ENCODE results near the gene ITIH3.
A peak's percentile ranks its signal among the peaks of the same experiment; 100 is the strongest.

Gene ITIH3

GRCh38 chr3:52844290-52844975 lies 49.8 kb downstream of the ITIH3 start:
- DNase-seq (ENCODE audit: low spot score) = no peak
- FAIRE-seq = no peak

- DNase-seq (ENCODE audit: low spot score) = no peak
- FAIRE-seq = no peak
These were observed 50.6 kb downstream of the ITIH3 start for GRCh38 chr3:52845157-52845556.

GRCh38 chr3:52845691-52846431 lies 51.3 kb downstream of the ITIH3 start:
- DNase-seq (ENCODE audit: low spot score) = no peak
- FAIRE-seq = no peak

GRCh38 chr3:52846432-52846965 lies 51.9 kb downstream of the ITIH3 start:
- FAIRE-seq (no peak), DNase-seq (ENCODE audit: low spot score) (no peak)

GRCh38 chr3:52847241-52847640 lies 52.6 kb downstream of the ITIH3 start:
- no peak for DNase-seq (ENCODE audit: low spot score)
- no peak for FAIRE-seq

- no peak for FAIRE-seq
- DNase-seq (ENCODE audit: low spot score) = no peak
These were observed 53.1 kb downstream of the ITIH3 start for GRCh38 chr3:52847726-52848125.

GRCh38 chr3:52848617-52849016 lies 54.0 kb downstream of the ITIH3 start:
- DNase-seq (ENCODE audit: low spot score) = peak; percentile 29
- no peak for FAIRE-seq

GRCh38 chr3:52849656-52850055 lies 55.1 kb downstream of the ITIH3 start:
- DNase-seq (ENCODE audit: low spot score) = no peak
- no peak for FAIRE-seq

GRCh38 chr3:52851348-52851747 lies 56.8 kb downstream of the ITIH3 start:
- no peak for FAIRE-seq
- peak; percentile 11 for DNase-seq (ENCODE audit: low spot score)

GRCh38 chr3:52852419-52852818 lies 57.8 kb downstream of the ITIH3 start:
- DNase-seq (ENCODE audit: low spot score) = no peak
- no peak for FAIRE-seq

- FAIRE-seq = no peak
- DNase-seq (ENCODE audit: low spot score) = no peak
These were observed 59.4 kb downstream of the ITIH3 start for GRCh38 chr3:52854013-52854412.

- DNase-seq (ENCODE audit: low spot score) (no peak), FAIRE-seq (no peak)
These were observed 62.1 kb downstream of the ITIH3 start for GRCh38 chr3:52856666-52857065.

- no peak for FAIRE-seq
- DNase-seq (ENCODE audit: low spot score) = no peak
These were observed 62.5 kb downstream of the ITIH3 start for GRCh38 chr3:52857133-52857532.

GRCh38 chr3:52857864-52858263 lies 63.3 kb downstream of the ITIH3 start:
- DNase-seq (ENCODE audit: low spot score) (no peak), FAIRE-seq (no peak)

All from RCC 7860 (cell line).